EL (cell line): Measurements from ENCODE around the gene SNX8.

Source experiments
- DNase-seq: peaks from one replicate; pipeline ENCODE4 v3.0.0-alpha.2; 2016

The SNX8 gene

GRCh38 chr7:2219136-2219535 lies 95.1 kb downstream of the SNX8 start:
- no peak for DNase-seq

- DNase-seq = no peak
These were observed 95.8 kb downstream of the SNX8 start for GRCh38 chr7:2218444-2218785.

DNA sequence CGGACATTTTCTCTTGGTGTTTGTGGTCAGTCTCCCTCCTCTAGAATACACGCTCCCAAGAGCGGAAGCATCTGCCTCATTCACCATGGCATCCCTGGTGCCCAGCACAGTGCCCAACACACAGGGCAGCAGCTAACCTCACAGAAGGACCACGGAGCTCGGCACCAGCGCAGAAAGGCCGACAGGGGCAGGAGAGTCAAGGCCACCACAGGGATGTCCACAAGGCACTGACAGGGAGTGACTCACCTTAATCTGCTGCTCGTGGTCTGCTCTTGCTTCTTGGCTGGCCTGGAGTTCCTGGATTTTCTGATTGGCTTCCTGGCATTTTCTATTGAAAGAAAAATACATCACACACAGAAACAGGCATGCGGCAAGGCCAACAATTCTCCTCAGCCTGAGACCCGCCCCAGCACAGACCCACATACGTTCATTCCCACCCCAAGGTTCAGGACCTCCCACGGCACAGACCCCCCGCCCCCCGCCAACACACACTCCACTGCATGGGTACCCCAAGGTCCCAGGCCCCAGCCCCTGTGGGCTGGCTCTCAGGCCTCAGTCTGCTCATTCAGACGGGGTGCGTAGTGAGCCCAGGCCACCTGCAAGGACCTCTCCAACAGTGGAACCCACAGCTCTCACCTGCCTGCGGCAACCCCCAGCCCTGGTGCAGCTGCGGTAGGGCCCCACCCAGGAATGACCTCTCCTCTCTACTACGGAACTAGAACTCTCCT lies 96.4 kb downstream of the SNX8 start:
- no peak for DNase-seq

GRCh38 chr7:2217206-2217605 lies 97.0 kb downstream of the SNX8 start:
- DNase-seq = no peak

- no peak for DNase-seq
These were observed 98.4 kb downstream of the SNX8 start for GRCh38 chr7:2215851-2216250.

DNA sequence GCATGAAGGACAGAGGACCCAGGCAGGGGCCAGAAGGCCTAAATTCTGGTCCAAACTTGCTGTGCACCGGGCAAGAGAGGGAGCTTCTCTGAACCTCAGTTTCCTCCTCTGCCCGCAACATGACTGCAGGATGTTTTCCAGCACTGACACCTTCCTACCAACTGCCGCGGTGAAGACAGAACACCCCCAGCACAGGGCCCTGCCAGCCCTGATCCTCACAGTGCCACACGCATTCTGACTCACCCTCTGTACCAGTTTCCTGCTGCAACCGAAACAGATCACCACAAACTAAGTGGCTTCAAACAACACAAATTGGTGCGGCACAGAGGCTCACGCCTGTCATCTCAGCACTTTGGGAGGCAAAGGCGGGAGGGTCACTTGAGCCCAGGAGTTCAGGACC lies 99.6 kb downstream of the SNX8 start:
- DNase-seq = no peak

GRCh38 chr7:2213551-2214215 lies 100.6 kb downstream of the SNX8 start:
- DNase-seq = no peak

- DNase-seq = no peak
These were observed 101.3 kb downstream of the SNX8 start for GRCh38 chr7:2212906-2213305.

DNA sequence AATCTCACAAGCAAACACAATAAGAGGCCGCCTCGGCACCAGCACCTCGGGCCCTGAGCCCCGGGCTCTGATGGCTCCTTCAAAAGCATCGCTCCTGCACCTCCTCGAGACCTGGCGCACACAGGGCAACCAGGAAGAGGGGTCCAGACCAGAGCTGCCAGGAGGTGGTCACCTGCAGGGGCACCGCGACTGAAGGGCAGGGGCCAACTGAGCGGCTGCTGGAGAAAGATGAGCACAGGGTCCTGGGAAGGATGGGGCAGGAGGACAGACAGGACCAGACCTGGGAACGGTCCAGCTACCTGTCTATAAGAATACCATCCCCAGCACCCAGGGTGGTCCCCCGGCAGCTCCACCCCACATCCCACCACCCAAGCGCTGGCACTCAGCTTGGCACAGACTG lies 102.3 kb downstream of the SNX8 start:
- no peak for DNase-seq

DNA sequence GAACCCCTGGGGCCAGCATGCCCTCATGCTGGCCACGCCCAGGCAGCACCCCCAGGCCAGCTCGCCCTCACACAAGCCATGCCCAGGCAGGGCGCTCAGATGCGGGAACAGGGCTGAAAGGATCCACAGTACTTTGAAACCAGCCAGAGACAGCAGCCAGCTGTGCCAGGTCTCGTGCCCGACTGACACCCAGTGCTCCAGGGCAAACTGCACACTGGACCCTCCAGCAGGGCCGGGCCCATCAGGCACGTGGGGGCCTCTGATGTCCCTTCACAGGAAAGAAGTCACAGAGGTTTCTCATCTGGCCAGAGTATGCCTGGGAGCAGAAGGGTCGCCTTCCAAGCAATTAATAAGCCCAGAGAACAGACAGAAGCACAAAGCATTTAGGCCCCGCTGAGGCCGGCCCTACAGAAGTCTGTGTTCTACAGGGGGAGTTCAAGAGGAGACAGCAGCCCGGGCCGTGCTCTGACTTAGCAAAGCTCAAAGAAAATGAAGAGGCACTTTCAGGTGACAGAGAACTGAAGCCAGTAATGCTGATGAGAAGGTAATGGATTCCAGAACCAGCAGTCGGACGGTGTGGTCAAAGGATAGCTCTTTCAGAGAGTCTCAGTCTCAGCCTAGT lies 102.9 kb downstream of the SNX8 start:
- no peak for DNase-seq

- no peak for DNase-seq
These were observed 103.5 kb downstream of the SNX8 start for GRCh38 chr7:2210551-2211258.

GRCh38 chr7:2209961-2210323 lies 104.3 kb downstream of the SNX8 start:
- no peak for DNase-seq

- peak; percentile 56 for DNase-seq
These were observed 104.9 kb downstream of the SNX8 start for GRCh38 chr7:2209146-2209960.

GRCh38 chr7:2208712-2209111 lies 105.5 kb downstream of the SNX8 start:
- DNase-seq = no peak

DNA sequence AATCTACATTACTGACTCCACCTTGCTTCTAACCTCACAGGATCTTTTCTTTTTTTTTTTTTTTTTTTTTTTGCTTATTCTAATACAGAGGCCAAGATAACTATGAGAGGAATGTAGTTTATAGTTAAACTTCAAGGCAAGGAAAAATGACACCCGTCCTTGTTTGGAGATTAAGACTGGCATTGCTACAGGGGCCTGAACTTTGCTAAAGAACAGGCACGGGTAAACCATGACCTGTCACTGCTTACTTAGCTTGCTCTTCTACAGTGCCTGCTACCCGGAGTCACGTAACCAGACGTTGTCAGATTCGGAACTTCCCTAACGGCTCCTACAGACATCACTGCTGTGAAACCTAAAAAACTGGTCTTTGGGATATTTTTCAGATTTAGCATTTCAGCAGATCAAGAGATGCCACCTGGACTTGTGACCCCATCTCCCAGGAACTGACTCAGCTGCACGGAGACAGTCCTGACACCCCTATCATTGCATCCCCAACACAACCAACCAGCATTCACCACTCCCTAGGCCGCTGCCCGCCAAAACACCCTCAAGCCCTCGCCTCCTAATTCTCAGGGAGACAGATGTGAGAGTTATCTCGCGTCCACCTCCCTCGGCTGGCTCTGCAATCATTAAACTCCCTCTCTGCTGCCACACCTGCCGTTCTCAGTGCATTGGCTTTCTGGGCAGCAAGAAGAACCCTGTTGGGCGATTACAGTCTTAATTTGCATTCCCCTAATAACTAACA lies 109.0 kb downstream of the SNX8 start:
- no peak for DNase-seq

- DNase-seq = no peak
These were observed 109.8 kb downstream of the SNX8 start for GRCh38 chr7:2204446-2204845.

- DNase-seq = peak; percentile 40
These were observed 110.4 kb downstream of the SNX8 start for GRCh38 chr7:2203766-2204300.

DNA sequence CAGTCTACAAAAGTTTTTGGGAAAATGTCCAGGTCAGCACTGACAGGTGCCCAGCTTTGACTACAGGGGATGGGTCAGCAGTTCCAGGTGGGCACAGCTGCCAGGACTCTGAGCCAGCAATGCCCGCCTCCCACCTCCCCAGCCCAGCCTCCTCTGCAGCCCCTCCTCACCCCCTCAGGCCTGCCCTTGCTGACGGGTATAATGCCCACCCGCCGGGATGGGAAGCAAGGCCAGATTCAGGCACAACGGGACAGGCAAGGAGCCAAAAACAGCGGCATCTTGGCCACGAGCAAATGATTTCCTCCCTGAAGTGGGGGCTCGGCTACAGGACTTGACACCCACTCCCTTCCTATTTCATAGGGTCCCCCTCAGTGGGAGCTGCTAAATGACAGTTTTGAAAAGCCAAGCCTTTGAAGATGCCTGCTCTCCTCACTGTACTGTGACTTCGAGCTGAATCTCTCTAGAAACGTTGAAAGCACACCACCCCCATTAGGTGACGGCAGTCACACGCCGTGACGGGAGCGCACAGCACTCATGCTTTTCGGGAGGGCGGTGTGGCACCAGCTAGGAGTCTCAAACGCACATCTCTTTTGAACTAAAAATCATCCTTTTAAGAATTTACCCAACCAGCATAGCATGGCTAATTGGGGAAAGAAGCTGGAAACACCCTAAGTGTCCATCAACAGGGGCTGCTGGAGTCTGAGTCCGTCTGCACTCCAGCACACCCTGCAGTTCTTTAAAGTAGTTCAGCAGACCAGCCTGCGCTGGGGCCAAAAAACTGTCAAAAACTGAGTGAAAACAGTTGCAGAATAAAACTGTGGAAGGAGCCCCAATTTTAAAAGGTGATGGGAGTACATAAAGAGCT lies 111.1 kb downstream of the SNX8 start:
- no peak for DNase-seq

- DNase-seq = no peak
These were observed 111.9 kb downstream of the SNX8 start for GRCh38 chr7:2202361-2202761.
